ENCODE data around the gene BICDL2. TPM values are rescaled to one million over a fixed set of nuclear protein-coding genes. Genes with fewer than 3 reads are reported as not detected.

BICDL2 gene
- total and polyA plus RNA-seq, 9 of the 15 experiments (the other 6 are each of a cell fraction or from before 2014, with no cell fraction given): 0.09 to 0.28 (median 0.09) TPM; not detected in 6

DNA sequence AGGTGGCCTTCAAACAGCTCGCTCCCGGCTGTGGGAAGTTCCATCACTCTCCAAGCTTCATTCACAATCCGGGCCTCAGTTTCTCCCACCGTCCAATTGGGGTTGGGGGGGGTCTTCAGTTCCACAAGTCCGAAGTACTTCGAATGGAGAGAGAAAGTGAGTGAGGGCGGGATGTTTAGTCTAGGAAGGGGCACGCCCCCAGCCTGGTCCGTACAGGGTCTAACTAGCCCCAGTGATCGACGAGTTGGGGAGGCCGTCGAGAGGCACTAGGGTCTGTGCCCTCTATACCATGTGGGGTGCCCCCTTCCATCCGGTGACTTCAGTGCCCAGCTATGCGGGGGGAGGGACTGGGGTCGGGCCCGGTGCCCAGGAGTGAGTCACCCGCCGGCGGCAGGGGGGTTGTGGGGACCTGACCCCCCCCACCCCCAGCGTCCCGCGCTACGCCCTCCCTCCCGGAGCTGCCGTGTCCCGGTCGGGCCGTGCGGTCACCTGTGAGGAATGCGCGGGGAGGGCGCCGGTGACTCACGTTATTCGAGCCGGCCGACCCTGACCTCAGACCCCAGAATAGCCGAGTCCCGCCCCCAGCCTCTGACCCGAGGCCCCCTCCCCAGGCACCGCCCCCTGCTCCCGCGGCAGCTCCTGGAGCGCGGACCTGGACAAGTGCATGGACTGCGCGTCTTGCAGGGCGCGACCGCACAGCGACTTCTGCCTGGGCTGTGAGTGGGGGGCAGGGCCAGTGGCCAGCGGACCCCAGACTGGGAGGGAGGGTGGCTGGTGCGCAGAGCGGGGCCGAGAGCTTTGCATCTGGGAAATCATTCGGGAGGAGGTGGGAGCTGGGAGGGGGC lies 15.9 kb downstream of the BICDL2 start (continued):
- TF ChIP-seq, protein P1, sequence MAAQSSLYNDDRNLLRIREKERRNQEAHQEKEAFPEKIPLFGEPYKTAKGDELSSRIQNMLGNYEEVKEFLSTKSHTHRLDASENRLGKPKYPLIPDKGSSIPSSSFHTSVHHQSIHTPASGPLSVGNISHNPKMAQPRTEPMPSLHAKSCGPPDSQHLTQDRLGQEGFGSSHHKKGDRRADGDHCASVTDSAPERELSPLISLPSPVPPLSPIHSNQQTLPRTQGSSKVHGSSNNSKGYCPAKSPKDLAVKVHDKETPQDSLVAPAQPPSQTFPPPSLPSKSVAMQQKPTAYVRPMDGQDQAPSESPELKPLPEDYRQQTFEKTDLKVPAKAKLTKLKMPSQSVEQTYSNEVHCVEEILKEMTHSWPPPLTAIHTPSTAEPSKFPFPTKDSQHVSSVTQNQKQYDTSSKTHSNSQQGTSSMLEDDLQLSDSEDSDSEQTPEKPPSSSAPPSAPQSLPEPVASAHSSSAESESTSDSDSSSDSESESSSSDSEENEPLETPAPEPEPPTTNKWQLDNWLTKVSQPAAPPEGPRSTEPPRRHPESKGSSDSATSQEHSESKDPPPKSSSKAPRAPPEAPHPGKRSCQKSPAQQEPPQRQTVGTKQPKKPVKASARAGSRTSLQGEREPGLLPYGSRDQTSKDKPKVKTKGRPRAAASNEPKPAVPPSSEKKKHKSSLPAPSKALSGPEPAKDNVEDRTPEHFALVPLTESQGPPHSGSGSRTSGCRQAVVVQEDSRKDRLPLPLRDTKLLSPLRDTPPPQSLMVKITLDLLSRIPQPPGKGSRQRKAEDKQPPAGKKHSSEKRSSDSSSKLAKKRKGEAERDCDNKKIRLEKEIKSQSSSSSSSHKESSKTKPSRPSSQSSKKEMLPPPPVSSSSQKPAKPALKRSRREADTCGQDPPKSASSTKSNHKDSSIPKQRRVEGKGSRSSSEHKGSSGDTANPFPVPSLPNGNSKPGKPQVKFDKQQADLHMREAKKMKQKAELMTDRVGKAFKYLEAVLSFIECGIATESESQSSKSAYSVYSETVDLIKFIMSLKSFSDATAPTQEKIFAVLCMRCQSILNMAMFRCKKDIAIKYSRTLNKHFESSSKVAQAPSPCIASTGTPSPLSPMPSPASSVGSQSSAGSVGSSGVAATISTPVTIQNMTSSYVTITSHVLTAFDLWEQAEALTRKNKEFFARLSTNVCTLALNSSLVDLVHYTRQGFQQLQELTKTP (IDR thresholded peaks at IDR 0.05; ENCODE audit: low read depth in 1 of 2, partially characterized antibody in 2 of 2): peak in 1 of 2 experiments; percentile 17
- TF ChIP-seq SPI1 (IDR thresholded peaks at IDR 0.05; ENCODE audit: borderline replicate concordance, low read depth, low read length): no peak
- TF ChIP-seq MEIS2 (IDR thresholded peaks at IDR 0.05; ENCODE audit: partially characterized antibody): no peak
- TF ChIP-seq SREBF1 (IDR thresholded peaks at IDR 0.05; ENCODE audit: borderline replicate concordance, low read depth, low read length): no peak
- no peak for TF ChIP-seq SRF (CRISPR knock-in tag; IDR thresholded peaks at IDR 0.05)
- TF ChIP-seq ETV6 (IDR thresholded peaks at IDR 0.05; ENCODE audit: borderline replicate concordance in 1 of 2, low read depth in 2 of 2, low read length in 1 of 2): no peak
- no peak for TF ChIP-seq ETV6 (CRISPR knock-in tag; IDR thresholded peaks at IDR 0.05; ENCODE audit: borderline replicate concordance)
- TF ChIP-seq ZFPM2 (CRISPR knock-in tag; IDR thresholded peaks at IDR 0.05): no peak
- no peak for TF ChIP-seq EWSR1 (IDR thresholded peaks at IDR 0.05; ENCODE audit: borderline replicate concordance, low read depth, partially characterized antibody)
- TF ChIP-seq, protein P2, sequence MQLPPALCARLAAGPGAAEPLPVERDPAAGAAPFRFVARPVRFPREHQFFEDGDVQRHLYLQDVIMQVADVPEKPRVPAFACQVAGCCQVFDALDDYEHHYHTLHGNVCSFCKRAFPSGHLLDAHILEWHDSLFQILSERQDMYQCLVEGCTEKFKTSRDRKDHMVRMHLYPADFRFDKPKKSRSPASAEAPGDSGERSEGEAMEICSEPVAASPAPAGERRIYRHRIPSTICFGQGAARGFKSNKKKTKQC (CRISPR knock-in tag; IDR thresholded peaks at IDR 0.05): 0 out of 2 replicates have a peak, but pooled peaks have one; percentile 32
- no peak for TF ChIP-seq ZNF239 (CRISPR knock-in tag; IDR thresholded peaks at IDR 0.05)
- TF ChIP-seq CCNT2 (IDR thresholded peaks at IDR 0.05; ENCODE audit: borderline replicate concordance, extremely low read depth, insufficient read length, low read depth, low read length): peak; percentile 48
- TF ChIP-seq FOXM1 (IDR thresholded peaks at IDR 0.05; ENCODE audit: low read depth): no peak
- TF ChIP-seq FOXM1 (CRISPR knock-in tag; IDR thresholded peaks at IDR 0.05; ENCODE audit: low read depth): no peak; the same call in 1 of the 2 replicates
- no peak for TF ChIP-seq MAFK (IDR thresholded peaks at IDR 0.05; ENCODE audit: low read length)
- TF ChIP-seq ZNF384 (IDR thresholded peaks at IDR 0.05; ENCODE audit: low read depth, low read length): no peak
- no peak for TF ChIP-seq RBM15 (IDR thresholded peaks at IDR 0.05; ENCODE audit: insufficient read depth, low read length)
- no peak for TF ChIP-seq KLF6 (CRISPR knock-in tag; IDR thresholded peaks at IDR 0.05; ENCODE audit: borderline replicate concordance)

Measured in K562 (cell line).